ENCODE measurements around the gene BDH1.

Gene BDH1

DNA sequence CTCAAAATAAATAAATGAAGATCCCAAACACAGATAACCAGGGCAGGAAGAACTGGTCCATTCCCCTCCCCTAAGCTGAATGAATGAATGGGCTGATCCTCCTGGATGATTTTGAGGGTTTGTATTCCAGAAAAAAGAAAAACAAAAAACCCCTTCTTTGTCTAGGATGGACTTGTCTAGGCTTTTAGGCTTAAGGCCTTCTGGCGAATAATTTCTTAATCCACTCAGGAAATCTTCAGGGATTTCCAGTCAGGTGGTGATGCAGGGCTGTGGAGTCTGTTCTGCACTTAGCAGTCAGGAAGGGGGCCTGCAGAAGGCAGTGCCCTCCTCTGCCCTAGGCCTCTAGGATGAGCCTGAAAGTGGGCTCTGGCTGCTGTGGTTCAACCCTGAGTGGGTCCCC lies 52.1 kb downstream of the BDH1 start:
- TF ChIP-seq, protein P1, sequence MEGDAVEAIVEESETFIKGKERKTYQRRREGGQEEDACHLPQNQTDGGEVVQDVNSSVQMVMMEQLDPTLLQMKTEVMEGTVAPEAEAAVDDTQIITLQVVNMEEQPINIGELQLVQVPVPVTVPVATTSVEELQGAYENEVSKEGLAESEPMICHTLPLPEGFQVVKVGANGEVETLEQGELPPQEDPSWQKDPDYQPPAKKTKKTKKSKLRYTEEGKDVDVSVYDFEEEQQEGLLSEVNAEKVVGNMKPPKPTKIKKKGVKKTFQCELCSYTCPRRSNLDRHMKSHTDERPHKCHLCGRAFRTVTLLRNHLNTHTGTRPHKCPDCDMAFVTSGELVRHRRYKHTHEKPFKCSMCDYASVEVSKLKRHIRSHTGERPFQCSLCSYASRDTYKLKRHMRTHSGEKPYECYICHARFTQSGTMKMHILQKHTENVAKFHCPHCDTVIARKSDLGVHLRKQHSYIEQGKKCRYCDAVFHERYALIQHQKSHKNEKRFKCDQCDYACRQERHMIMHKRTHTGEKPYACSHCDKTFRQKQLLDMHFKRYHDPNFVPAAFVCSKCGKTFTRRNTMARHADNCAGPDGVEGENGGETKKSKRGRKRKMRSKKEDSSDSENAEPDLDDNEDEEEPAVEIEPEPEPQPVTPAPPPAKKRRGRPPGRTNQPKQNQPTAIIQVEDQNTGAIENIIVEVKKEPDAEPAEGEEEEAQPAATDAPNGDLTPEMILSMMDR (IDR thresholded peaks at IDR 0.05; ENCODE audit: insufficient read depth, low read length, poor library complexity, severe bottlenecking), result no peak
- Histone ChIP-seq H3K27me3 (replicated peaks; ENCODE audit: control insufficient read depth, insufficient read depth, low read length) (no peaks in the 10 kb centered on the region), H3K4me3 (replicated peaks; ENCODE audit: low read depth, low read length) (no peak overlapping the region), H3K36me3 (ENCODE audit: control insufficient read depth, insufficient read depth, low read length) (no peaks in the 10 kb centered on the region; the same call in 1 of the 2 replicates)
- no peak for DNase-seq (ENCODE audit: extremely low read depth, insufficient read length)

DNA sequence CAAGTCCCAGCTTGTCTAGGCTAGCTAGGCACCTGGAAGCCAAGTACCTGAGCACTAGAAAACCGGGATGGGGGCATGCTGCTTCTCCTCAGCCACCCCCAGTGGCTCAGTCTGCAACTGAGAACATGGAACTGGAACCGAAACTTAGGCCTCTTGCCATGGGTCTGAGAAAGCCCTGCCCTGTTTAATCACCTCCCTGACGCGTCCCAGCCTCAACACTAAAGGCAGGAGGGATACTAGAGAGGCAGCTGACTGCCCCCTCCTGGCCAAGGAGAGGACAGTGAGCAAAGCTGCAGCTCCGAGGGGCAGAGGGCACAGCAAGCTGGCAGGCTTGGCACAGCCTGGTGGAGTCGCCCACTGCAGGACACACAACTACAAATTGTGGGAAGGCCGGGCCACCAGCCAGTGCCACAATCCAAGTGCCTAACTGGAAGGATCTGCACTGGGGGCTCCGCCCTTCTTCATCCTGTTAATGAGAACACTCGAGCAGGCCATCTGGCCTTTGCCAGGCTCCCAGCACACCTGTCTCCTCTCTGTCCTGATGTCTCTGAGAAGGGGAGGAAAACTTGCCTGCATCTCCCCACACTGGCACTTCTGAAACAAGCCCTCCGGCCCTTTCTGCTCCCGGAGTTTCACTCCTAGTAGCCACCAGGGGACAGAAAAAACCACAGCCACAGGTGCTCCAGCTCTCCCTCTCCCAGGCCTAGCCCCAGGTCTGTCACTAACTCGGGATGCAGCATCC lies 53.7 kb downstream of the BDH1 start:
- peak; percentile 74 for DNase-seq (ENCODE audit: extremely low read depth, insufficient read length)
- Histone ChIP-seq H3K4me3 (replicated peaks; ENCODE audit: low read depth, low read length) (no peak overlapping the region), H3K36me3 (ENCODE audit: control insufficient read depth, insufficient read depth, low read length) (no peaks in the 10 kb centered on the region), H3K27me3 (replicated peaks; ENCODE audit: control insufficient read depth, insufficient read depth, low read length) (no peaks in the 10 kb centered on the region)
- TF ChIP-seq, protein P1 (IDR thresholded peaks at IDR 0.05; ENCODE audit: insufficient read depth, low read length, poor library complexity, severe bottlenecking), result peak; percentile 85

DNA sequence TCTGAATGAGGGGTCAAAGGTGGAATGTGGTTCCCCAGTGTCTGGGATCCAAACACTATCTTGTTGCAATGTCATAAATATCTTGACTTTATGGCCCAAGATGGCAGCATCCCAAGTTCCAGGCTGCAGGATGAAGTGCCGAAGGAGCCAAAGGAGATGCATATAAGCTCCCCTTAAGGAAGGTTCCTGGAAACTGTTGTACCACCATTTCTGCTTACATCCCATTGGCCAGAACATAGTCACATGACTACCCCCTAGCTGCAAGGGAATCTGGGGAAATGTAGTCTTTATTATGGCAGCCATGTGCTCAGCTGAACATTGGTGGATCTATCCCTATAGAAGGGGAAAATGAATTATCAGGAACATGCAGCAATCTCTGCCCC lies 54.3 kb downstream of the BDH1 start:
- Histone ChIP-seq H3K4me3 (replicated peaks; ENCODE audit: low read depth, low read length) (no peak overlapping the region), H3K36me3 (ENCODE audit: control insufficient read depth, insufficient read depth, low read length) (no peaks in the 10 kb centered on the region), H3K27me3 (replicated peaks; ENCODE audit: control insufficient read depth, insufficient read depth, low read length) (no peaks in the 10 kb centered on the region)
- TF ChIP-seq, protein P1 (IDR thresholded peaks at IDR 0.05; ENCODE audit: insufficient read depth, low read length, poor library complexity, severe bottlenecking), result no peak
- no peak for DNase-seq (ENCODE audit: extremely low read depth, insufficient read length)

DNA sequence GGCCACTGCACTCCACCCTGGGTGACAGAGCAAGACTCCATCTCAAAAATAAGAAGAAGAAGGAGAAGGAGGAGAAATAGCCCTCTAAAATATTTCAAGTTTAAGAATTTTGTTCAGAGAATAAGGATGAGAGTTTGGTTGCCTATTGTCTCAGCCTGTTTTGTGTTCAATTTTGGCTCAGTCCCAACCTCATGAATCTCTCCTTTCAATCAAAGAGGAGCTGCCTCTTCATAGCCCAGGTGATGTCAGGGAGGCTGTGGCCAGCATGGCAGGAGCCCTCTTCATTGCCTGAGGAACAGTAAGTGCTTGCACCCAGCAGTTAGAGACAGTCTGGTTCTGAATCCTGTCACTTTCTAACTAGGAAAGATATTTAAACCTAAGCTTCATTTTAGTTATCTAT lies 55.0 kb downstream of the BDH1 start:
- H3K36me3 ChIP-seq (ENCODE audit: control insufficient read depth, insufficient read depth, low read length), result no peaks in the 10 kb centered on the region
- no peaks in the 10 kb centered on the region for H3K27me3 ChIP-seq (replicated peaks; ENCODE audit: control insufficient read depth, insufficient read depth, low read length)
- DNase-seq (ENCODE audit: extremely low read depth, insufficient read length), result no peak
- no peak overlapping the region for H3K4me3 ChIP-seq (replicated peaks; ENCODE audit: low read depth, low read length)
- TF ChIP-seq, protein P1 (IDR thresholded peaks at IDR 0.05; ENCODE audit: insufficient read depth, low read length, poor library complexity, severe bottlenecking), result no peak

DNA sequence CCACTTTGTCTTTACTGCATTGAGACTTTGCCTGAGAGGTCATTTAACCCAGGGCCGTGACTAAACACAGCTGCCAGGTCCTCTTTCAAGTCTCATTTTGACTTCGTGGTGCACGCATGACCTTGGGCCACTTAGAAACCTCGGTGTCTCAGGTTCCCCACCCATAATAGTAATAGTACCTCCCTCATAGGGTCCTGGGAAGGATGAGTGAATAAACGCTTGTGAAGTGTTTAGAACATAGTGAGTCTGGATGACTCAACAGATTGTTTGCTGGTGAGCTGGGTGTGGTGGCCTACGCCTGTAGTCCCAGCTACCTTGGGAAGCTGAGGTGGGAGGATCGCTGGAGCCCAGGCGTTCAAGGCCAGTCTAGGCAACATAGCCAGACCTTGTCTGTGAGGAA lies 56.3 kb downstream of the BDH1 start:
- TF ChIP-seq, protein P1 (IDR thresholded peaks at IDR 0.05; ENCODE audit: insufficient read depth, low read length, poor library complexity, severe bottlenecking), result no peak
- no peaks in the 10 kb centered on the region for H3K27me3 ChIP-seq (replicated peaks; ENCODE audit: control insufficient read depth, insufficient read depth, low read length)
- no peak for DNase-seq (ENCODE audit: extremely low read depth, insufficient read length)
- no peak overlapping the region for H3K4me3 ChIP-seq (replicated peaks; ENCODE audit: low read depth, low read length)
- no peaks in the 10 kb centered on the region for H3K36me3 ChIP-seq (ENCODE audit: control insufficient read depth, insufficient read depth, low read length)

Data from GM06990 (cell line).